ENCODE data around the gene SORCS2.

The SORCS2 gene

DNA sequence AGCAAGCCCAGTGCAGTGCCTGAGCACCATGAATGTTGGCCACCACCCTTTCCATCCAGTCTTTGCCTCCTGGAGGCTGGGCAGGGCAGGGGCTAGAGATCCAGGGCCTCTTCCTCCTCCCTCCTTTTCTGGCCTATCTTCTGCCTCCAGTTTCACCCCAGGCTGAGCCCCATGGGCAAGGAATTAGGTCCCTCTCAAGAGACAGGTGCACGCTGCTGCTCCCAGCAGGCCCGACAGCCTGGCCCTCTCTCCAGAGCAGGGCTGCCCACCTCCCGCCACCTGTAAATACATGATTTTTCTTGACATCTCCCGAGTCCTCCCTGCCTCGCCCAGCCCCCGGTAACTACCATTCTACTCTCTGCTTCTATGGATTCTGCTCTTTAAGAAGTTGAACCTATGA, 299.6 kb downstream of the SORCS2 start:
- ChIA-PET POLR2A (no interaction called here), CTCF (no interaction called here)
- TF ChIP-seq, protein P1, sequence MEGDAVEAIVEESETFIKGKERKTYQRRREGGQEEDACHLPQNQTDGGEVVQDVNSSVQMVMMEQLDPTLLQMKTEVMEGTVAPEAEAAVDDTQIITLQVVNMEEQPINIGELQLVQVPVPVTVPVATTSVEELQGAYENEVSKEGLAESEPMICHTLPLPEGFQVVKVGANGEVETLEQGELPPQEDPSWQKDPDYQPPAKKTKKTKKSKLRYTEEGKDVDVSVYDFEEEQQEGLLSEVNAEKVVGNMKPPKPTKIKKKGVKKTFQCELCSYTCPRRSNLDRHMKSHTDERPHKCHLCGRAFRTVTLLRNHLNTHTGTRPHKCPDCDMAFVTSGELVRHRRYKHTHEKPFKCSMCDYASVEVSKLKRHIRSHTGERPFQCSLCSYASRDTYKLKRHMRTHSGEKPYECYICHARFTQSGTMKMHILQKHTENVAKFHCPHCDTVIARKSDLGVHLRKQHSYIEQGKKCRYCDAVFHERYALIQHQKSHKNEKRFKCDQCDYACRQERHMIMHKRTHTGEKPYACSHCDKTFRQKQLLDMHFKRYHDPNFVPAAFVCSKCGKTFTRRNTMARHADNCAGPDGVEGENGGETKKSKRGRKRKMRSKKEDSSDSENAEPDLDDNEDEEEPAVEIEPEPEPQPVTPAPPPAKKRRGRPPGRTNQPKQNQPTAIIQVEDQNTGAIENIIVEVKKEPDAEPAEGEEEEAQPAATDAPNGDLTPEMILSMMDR (IDR thresholded peaks at IDR 0.05; ENCODE audit: control extremely low read depth, extremely low read depth, low read depth, missing control alignments), result no peak
- no peak for DNase-seq (ENCODE audit: extremely low spot score)

DNA sequence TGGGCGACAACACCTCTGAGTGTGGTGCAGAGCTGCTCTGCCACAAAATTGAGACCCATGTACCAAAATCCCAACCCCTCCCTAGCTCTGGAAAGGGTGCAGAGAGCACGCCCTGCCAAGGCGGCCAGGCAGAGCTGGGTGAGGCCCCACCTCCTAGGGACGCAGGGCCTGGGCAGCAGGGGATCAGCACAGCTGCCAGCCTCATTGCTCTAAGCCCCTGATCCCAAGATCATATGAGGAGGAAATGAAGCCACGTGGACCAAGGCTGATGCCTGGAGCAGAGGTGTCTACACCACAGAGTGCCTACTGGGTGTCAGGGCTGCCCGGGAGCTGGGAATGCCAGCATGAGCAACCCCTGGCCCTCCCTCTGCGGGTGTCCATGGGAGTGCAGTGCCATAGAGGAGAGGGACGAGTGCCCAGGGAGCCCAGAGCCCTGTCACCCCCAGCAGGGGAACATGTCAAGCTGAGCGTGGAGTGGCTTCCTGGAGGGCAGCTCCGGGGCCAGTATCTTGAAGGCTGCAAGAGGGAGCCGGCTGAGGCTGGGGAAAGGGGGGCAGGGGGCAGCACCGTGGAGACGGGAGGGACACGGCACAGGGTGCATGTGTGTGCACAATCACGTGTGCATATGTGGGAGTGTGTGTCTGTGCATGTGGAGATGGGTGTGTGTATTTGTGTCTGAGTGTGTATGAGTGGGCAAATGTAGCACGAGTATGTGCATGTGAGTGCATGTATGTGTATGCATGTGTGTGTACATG, 306.3 kb downstream of the SORCS2 start:
- ChIA-PET CTCF (no interaction called here), POLR2A (no interaction called here)
- DNase-seq (ENCODE audit: extremely low spot score), result no peak
- TF ChIP-seq, protein P1 (IDR thresholded peaks at IDR 0.05; ENCODE audit: control extremely low read depth, extremely low read depth, low read depth, missing control alignments), result no peak

- POLR2A ChIA-PET, result no interaction called here
- no peak for DNase-seq (ENCODE audit: extremely low spot score)
- TF ChIP-seq, protein P1 (IDR thresholded peaks at IDR 0.05; ENCODE audit: control extremely low read depth, extremely low read depth, low read depth, missing control alignments), result no peak
- CTCF ChIA-PET, result no interaction called here
Observed at GRCh38 chr4:7499661-7500060, 307.3 kb downstream of the SORCS2 start.

DNA sequence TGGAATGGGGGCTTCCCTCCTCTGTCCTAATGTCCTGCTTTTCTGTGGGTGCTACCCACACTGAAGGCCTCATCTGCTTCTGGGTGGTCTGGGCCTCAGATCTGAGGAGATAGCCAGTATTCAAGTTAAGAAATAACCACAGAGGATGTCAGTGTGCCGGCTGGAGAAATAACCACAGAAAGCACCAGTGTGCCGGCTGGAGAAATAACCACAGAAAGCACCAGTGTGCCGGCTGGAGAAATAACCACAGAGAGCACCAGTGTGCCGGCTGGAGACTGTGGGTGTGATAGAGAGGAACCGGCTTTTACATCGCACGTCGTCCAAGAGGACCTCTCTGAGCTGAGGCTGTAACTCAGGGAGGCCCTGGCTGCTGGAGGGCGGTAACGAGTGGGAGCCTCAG, 308.1 kb downstream of the SORCS2 start:
- DNase-seq (ENCODE audit: extremely low spot score), result no peak
- CTCF ChIA-PET, result no interaction called here
- POLR2A ChIA-PET, result no interaction called here
- TF ChIP-seq, protein P1 (IDR thresholded peaks at IDR 0.05; ENCODE audit: control extremely low read depth, extremely low read depth, low read depth, missing control alignments), result no peak

DNA sequence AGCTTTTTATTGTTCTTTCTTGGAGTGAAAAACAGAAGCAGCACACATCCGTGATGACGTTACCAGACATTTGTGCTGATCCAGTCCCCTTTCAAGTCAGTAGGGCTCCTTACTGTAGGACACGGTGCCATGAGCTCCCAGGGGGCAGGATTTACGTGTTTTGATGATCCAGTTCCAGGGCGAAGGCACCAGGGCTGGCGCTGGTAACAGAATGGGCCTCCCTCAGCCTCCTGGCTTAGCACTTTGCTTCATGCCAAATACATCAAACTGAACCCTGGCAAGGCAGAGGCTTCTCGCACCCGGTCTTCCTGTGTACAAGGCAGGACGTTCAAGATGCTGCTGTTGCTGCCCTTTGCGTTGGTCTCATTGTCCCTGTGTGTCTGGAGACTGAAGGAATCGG, 309.0 kb downstream of the SORCS2 start:
- CTCF ChIA-PET, result no interaction called here
- TF ChIP-seq, protein P1 (IDR thresholded peaks at IDR 0.05; ENCODE audit: control extremely low read depth, extremely low read depth, low read depth, missing control alignments), result no peak
- no peak for DNase-seq (ENCODE audit: extremely low spot score)
- POLR2A ChIA-PET, result no interaction called here

- no peak for DNase-seq (ENCODE audit: extremely low spot score)
- TF ChIP-seq, protein P1 (IDR thresholded peaks at IDR 0.05; ENCODE audit: control extremely low read depth, extremely low read depth, low read depth, missing control alignments), result no peak
- ChIA-PET POLR2A (no interaction called here), CTCF (no interaction called here)
Observed at GRCh38 chr4:7501873-7502272, 309.5 kb downstream of the SORCS2 start.

Measured in GM10248 (cell line).